Natural killer cell (primary cell): ENCODE measurements around the gene CDH16. TPM values are rescaled to one million over a fixed set of nuclear protein-coding genes. Genes with fewer than 3 reads are reported as not detected.

Experiments
- ATAC-seq, 3 donors: fragments of 150-1000 bp in 2 of 3; fragments of 200-7000 bp in 1 of 3; cut with Tn5 transposase; 1 replicate in 1 of 3; 2 replicates in 2 of 3; pipeline ENCODE4 v1.10.0; 2021; ENCODE audit warnings: mild to moderate bottlenecking in 2 of 3, moderate library complexity in 2 of 3
- DNase-seq, 2 donors: peaks; one replicate each; pipeline versions ENCODE4 v3.0.0 to v3.0.0-alpha.2; 2013 to 2021; ENCODE audit warnings: mixed read lengths in 1 of 2
- H3K27ac ChIP-seq: one replicate; pipeline ENCODE4 v1.5.1; 2013; ENCODE audit warnings: mild to moderate bottlenecking, low read length
- H3K27me3 ChIP-seq: one replicate; pipeline ENCODE4 v1.6.1; 2013; ENCODE audit warnings: low read length; ENCODE audit not compliant: control insufficient read depth, insufficient read depth
- H3K36me3 ChIP-seq: one replicate; pipeline ENCODE4 v1.6.1; 2013; ENCODE audit warnings: low read length; ENCODE audit not compliant: control insufficient read depth, insufficient read depth
- H3K4me1 ChIP-seq: one replicate; pipeline ENCODE4 v1.6.1; 2013; ENCODE audit warnings: low read length; ENCODE audit not compliant: control insufficient read depth, insufficient read depth
- H3K4me3 ChIP-seq: one replicate; pipeline ENCODE4 v1.5.1; 2013; ENCODE audit warnings: low read length
- H3K9me3 ChIP-seq: one replicate; pipeline ENCODE4 v1.6.1; 2013; ENCODE audit warnings: low read length; ENCODE audit not compliant: control insufficient read depth, insufficient read depth
- H3K27ac Mint-ChIP-seq, 2 donors: one replicate each; pipeline ENCODE4 v1.8.0; 2022; ENCODE audit warnings: mild to moderate bottlenecking in 2 of 2, mixed read lengths in 2 of 2, moderate library complexity in 1 of 2
- H3K27me3 Mint-ChIP-seq, 2 donors: one replicate each; pipeline ENCODE4 v1.8.0; 2022; ENCODE audit warnings: low read depth in 2 of 2, mixed read lengths in 2 of 2
- H3K36me3 Mint-ChIP-seq: one replicate; pipeline ENCODE4 v1.8.0; 2022; ENCODE audit warnings: mixed read lengths
- H3K4me1 Mint-ChIP-seq, 2 donors: one replicate each; pipeline ENCODE4 v1.8.0; 2022; ENCODE audit warnings: mixed read lengths in 2 of 2
- H3K4me3 Mint-ChIP-seq: one replicate; pipeline ENCODE4 v1.8.0; 2022; ENCODE audit warnings: mild to moderate bottlenecking, moderate library complexity, mixed read lengths
- H3K9me3 Mint-ChIP-seq, 2 donors: one replicate each; pipeline ENCODE4 v1.8.0; 2022; ENCODE audit warnings: mixed read lengths in 2 of 2
- CTCF ChIP-seq: fragments of 200-600 bp; IDR thresholded peaks from one replicate; pipeline ENCODE4 v1.8.0; 2022; ENCODE audit warnings: antibody characterized with exemption
- WGBS: methylation state at CpG from one replicate; pipeline ENCODE4 v1.1.7; 2013; ENCODE audit warnings: missing lambda C conversion rate; ENCODE audit not compliant: insufficient coverage; 5-methylcytosine and 5-hydroxymethylcytosine counted together
- intact Hi-C: fragments of 100-400 bp; cut with micrococcal nuclease; formaldehyde crosslinking; loops from one replicate; pipeline ENCODE4 v1.14.2; 2022
- total RNA-seq, 4 donors: library from RNA; stranded (reverse); fragments of 120-200 nt in 1 of 4; gene quantifications; one replicate each; pipeline versions ENCODE4 v1.2.3 to v1.2.4, GENCODE V29; 2013 to 2022

CDH16 gene
- total RNA-seq, 3 donors from 2014 or later (not counting 1 experiment from before 2014, with no cell fraction given) = not detected

- Histone ChIP-seq H3K4me1 (no peaks in the 10 kb centered on the region), H3K27ac (no peak overlapping the region), H3K9me3 (no peaks in the 10 kb centered on the region), H3K36me3 (no peaks in the 10 kb centered on the region), H3K4me3 (no peak overlapping the region), H3K27me3 (no peaks in the 10 kb centered on the region)
- intact Hi-C loops = no loop called here
- Mint-ChIP-seq H3K9me3 (no peaks in the 10 kb centered on the region), H3K36me3 (no peaks in the 10 kb centered on the region), H3K4me1 (peaks cover 0 to 8% of the 10 kb centered on the region in 2 donors), H3K4me3 (no peak overlapping the region), H3K27ac (no peak overlapping the region), H3K27me3 (no peaks in the 10 kb centered on the region)
- TF ChIP-seq CTCF = no peak
- DNase-seq (no peak), ATAC-seq (no peak)
- WGBS = 84% methylated on average over 3 of the region's 3 CpGs
Measured at GRCh38 chr16:66908116-66908515, 10.6 kb downstream of the CDH16 start.

- Histone ChIP-seq H3K4me3 (no peak overlapping the region), H3K36me3 (no peaks in the 10 kb centered on the region), H3K27ac (no peak overlapping the region), H3K27me3 (no peaks in the 10 kb centered on the region), H3K9me3 (no peaks in the 10 kb centered on the region), H3K4me1 (no peaks in the 10 kb centered on the region)
- Mint-ChIP-seq H3K4me1 (peaks cover 0 to 8% of the 10 kb centered on the region in 2 donors), H3K9me3 (no peaks in the 10 kb centered on the region), H3K27ac (no peak overlapping the region), H3K4me3 (no peak overlapping the region), H3K36me3 (no peaks in the 10 kb centered on the region), H3K27me3 (no peaks in the 10 kb centered on the region)
- intact Hi-C loops = no loop called here
- WGBS = 77% methylated on average over 7 of the region's 7 CpGs
- no peak for TF ChIP-seq CTCF
- ATAC-seq (no peak), DNase-seq (no peak)
Measured at GRCh38 chr16:66906916-66907836, 11.5 kb downstream of the CDH16 start.

GRCh38 chr16:66905633-66906539, 12.8 kb downstream of the CDH16 start:
- Mint-ChIP-seq H3K27me3 (no peaks in the 10 kb centered on the region), H3K4me1 (peaks cover 0 to 8% of the 10 kb centered on the region in 2 donors), H3K36me3 (no peaks in the 10 kb centered on the region), H3K4me3 (no peak overlapping the region), H3K9me3 (no peaks in the 10 kb centered on the region), H3K27ac (peak overlapping the region in 1 of 2 donors; percentile 5)
- intact Hi-C loops = no loop called here
- no peak for ATAC-seq
- no peaks in the 10 kb centered on the region for H3K4me1 ChIP-seq
- H3K9me3 ChIP-seq = no peaks in the 10 kb centered on the region
- no peaks in the 10 kb centered on the region for H3K36me3 ChIP-seq
- H3K4me3 ChIP-seq = no peak overlapping the region
- no peak overlapping the region for H3K27ac ChIP-seq
- 82% methylated on average over 11 of the region's 11 CpGs for WGBS
- no peaks in the 10 kb centered on the region for H3K27me3 ChIP-seq
- DNase-seq = peak in 1 of 2 donors; percentile 62
- no peak for TF ChIP-seq CTCF
